Choroid plexus epithelial cell (primary cell): ENCODE measurements around the gene APLNR.

Experiments used
- DNase-seq: peaks from one replicate; pipeline ENCODE4 v3.0.0-alpha.2; 2010; ENCODE audit warnings: low read depth
- H3K4me3 ChIP-seq: 2 replicates; pipeline ENCODE4 v1.5.1; 2011; ENCODE audit warnings: low read depth, mild to moderate bottlenecking, control low read depth, low read length, moderate library complexity
- CTCF ChIP-seq: conservative IDR thresholded peaks from 2 replicates; pipeline ENCODE4 v1.5.1; 2011; ENCODE audit warnings: low read depth, mild to moderate bottlenecking, control low read depth, inconsistent platforms, low read length, moderate library complexity

APLNR gene

GRCh38 chr11:57263351-57263750 lies 26.3 kb upstream of the APLNR start:
- no peak for TF ChIP-seq CTCF
- no peak for DNase-seq
- H3K4me3 ChIP-seq, result no peak overlapping the region

- TF ChIP-seq CTCF, result no peak
- H3K4me3 ChIP-seq, result no peak overlapping the region
- no peak for DNase-seq
These were observed 25.1 kb upstream of the APLNR start for GRCh38 chr11:57262157-57262556.

- no peak for TF ChIP-seq CTCF
- no peak for DNase-seq
These were observed 24.1 kb upstream of the APLNR start for GRCh38 chr11:57260937-57261783.

DNA sequence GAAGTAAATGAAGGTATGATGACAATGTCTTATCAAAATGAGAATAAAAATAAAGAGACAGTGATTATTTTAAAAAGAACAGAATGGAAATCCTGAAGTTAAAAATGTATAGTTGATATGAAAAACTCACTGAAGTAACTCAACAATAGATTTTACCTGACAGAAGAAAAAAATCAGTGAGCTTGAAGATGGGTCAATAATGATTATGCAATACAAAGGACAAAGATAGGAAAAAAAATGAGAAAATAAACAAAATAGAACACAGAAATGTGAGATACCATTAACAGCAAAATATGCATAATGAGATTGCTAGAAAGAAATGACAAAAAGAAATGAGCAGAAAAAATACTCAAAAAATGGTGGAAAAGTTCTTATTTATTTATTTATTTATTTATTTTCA lies 19.1 kb upstream of the APLNR start:
- no peak overlapping the region for H3K4me3 ChIP-seq
- no peak for DNase-seq
- no peak for TF ChIP-seq CTCF

More at GRCh38 chr11:57260937-57261783, 24.1 kb upstream of the APLNR start:
- H3K4me3 ChIP-seq, result no peak overlapping the region

- no peak for DNase-seq
- no peak overlapping the region for H3K4me3 ChIP-seq
- no peak for TF ChIP-seq CTCF
These were observed 18.6 kb upstream of the APLNR start for GRCh38 chr11:57255618-57256017.

DNA sequence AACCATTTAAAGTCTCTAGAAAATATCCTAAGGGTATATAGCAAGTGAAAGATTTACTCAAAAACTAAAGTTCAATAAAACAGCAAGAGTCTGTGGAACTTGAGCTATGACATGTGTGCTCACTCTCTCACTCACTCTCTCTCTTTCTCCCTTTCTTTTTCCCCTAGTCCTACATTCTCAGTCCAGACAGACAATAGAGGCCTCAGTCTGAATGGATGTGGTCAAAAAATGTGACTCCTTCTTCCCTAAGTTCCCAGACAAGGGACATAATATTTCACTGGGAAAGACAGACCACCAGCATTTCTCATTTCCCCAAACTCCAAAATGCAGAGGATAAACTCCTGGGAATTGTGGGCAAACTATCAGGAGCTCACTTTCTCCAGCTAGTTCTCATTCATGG lies 17.6 kb upstream of the APLNR start:
- DNase-seq, result no peak
- H3K4me3 ChIP-seq, result no peak overlapping the region
- no peak for TF ChIP-seq CTCF
